Endothelial cell (in vitro differentiated cells): Measurements from ENCODE around the gene C1orf216. TPM values are rescaled to one million over a fixed set of nuclear protein-coding genes. Genes with fewer than 3 reads are reported as not detected.
A peak's percentile ranks its signal among the peaks of the same experiment; 100 is the strongest.
"Not testable (repeated sequence)": the region's sequence is repeated elsewhere in the genome, so short reads cannot be mapped to it uniquely, and the experiment has no call there.

Source experiments
- DNase-seq: peaks from one replicate; pipeline ENCODE4 v3.0.0; 2021; ENCODE audit warnings: low spot score
- H3K27ac Mint-ChIP-seq: one replicate; pipeline ENCODE4 v1.8.0; 2021; ENCODE audit warnings: mixed read lengths, inconsistent platforms; ENCODE audit not compliant: unreplicated experiment
- H3K27me3 Mint-ChIP-seq: one replicate; pipeline ENCODE4 v1.8.0; 2021; ENCODE audit warnings: mild to moderate bottlenecking, moderate library complexity, mixed read lengths, inconsistent platforms; ENCODE audit not compliant: unreplicated experiment
- H3K36me3 Mint-ChIP-seq: one replicate; pipeline ENCODE4 v1.8.0; 2021; ENCODE audit warnings: mild to moderate bottlenecking, low read depth, mixed read lengths, inconsistent platforms; ENCODE audit not compliant: unreplicated experiment
- H3K4me1 Mint-ChIP-seq: one replicate; pipeline ENCODE4 v1.8.0; 2021; ENCODE audit warnings: mild to moderate bottlenecking, mixed read lengths, inconsistent platforms; ENCODE audit not compliant: unreplicated experiment
- H3K4me3 Mint-ChIP-seq: one replicate; pipeline ENCODE4 v1.8.0; 2021; ENCODE audit warnings: mild to moderate bottlenecking, mixed read lengths, inconsistent platforms; ENCODE audit not compliant: unreplicated experiment
- H3K9me3 Mint-ChIP-seq: one replicate; pipeline ENCODE4 v1.8.0; 2021; ENCODE audit warnings: mixed read lengths, inconsistent platforms; ENCODE audit not compliant: unreplicated experiment
- CTCF ChIP-seq: fragments of 200-600 bp; sonication (generic); IDR thresholded peaks from one replicate; pipeline ENCODE4 v1.5.0; 2021; ENCODE audit warnings: antibody characterized with exemption; ENCODE audit not compliant: unreplicated experiment
- total RNA-seq: library from RNA; stranded (reverse); fragmentation: NEBNext Ultra II Directional; extraction: Animal tissue kit (Norgen Biotek cat#: 25700); gene quantifications from one replicate; pipeline ENCODE4 v1.2.1, GENCODE V29; 2021; ENCODE audit not compliant: unreplicated experiment

Gene C1orf216
- total RNA-seq, 1 donor from 2014 or later: 13.5 TPM

- Mint-ChIP-seq H3K9me3 (no peaks in the 10 kb centered on the region), H3K27me3 (peaks cover 8% of the 10 kb centered on the region), H3K4me1 (peaks cover 13% of the 10 kb centered on the region), H3K27ac (peak overlapping the region; percentile 28), H3K36me3 (no peaks in the 10 kb centered on the region), H3K4me3 (peak overlapping the region; percentile 86)
- no peak for TF ChIP-seq CTCF
- no peak for DNase-seq
Measured at GRCh38 chr1:35706846-35707600, 11.7 kb downstream of the C1orf216 start.

- Mint-ChIP-seq H3K27ac (no peak overlapping the region), H3K4me1 (peaks cover 10% of the 10 kb centered on the region), H3K4me3 (no peak overlapping the region), H3K36me3 (peaks cover 6% of the 10 kb centered on the region), H3K9me3 (no peaks in the 10 kb centered on the region), H3K27me3 (peaks cover 10% of the 10 kb centered on the region)
- no peak for DNase-seq
- TF ChIP-seq CTCF: no peak
Measured at GRCh38 chr1:35702508-35702907, 16.2 kb downstream of the C1orf216 start.

- not testable (repeated sequence) for H3K36me3 Mint-ChIP-seq, H3K27me3 Mint-ChIP-seq, DNase-seq, H3K9me3 Mint-ChIP-seq, H3K27ac Mint-ChIP-seq, H3K4me1 Mint-ChIP-seq
- H3K4me3 Mint-ChIP-seq: peak overlapping the region; percentile 35
Measured at GRCh38 chr1:35699152-35699551, 19.5 kb downstream of the C1orf216 start.

GRCh38 chr1:35692317-35692716 is 26.4 kb downstream of the C1orf216 start:
- H3K4me1 Mint-ChIP-seq: no peaks in the 10 kb centered on the region
- no peak for TF ChIP-seq CTCF
- H3K27ac Mint-ChIP-seq: no peak overlapping the region
- H3K27me3 Mint-ChIP-seq: peaks cover 4% of the 10 kb centered on the region
- no peaks in the 10 kb centered on the region for H3K36me3 Mint-ChIP-seq
- no peaks in the 10 kb centered on the region for H3K9me3 Mint-ChIP-seq
- DNase-seq: no peak
- no peak overlapping the region for H3K4me3 Mint-ChIP-seq

- no peak for DNase-seq
- Mint-ChIP-seq H3K27me3 (peaks cover 4% of the 10 kb centered on the region), H3K9me3 (no peaks in the 10 kb centered on the region), H3K27ac (no peak overlapping the region), H3K4me3 (no peak overlapping the region), H3K4me1 (no peaks in the 10 kb centered on the region), H3K36me3 (no peaks in the 10 kb centered on the region)
- TF ChIP-seq CTCF: no peak
Measured at GRCh38 chr1:35691571-35692220, 27.0 kb downstream of the C1orf216 start.
